Activated T-helper 9 cell treated with anti-CD3 and anti-CD28 coated beads, Interleukin-2, amount 50 U/mL, for 16 hours (primary cell): Measurements from ENCODE around the gene RANBP1.

Experiments used
- DNase-seq: peaks from one replicate; pipeline ENCODE4 v3.0.0-alpha.2; 2020; ENCODE audit warnings: low read depth

The RANBP1 gene

GRCh38 chr22:20088263-20088648 lies 27.6 kb upstream of the RANBP1 start:
- DNase-seq = no peak

GRCh38 chr22:20089226-20089976 lies 26.5 kb upstream of the RANBP1 start:
- DNase-seq = no peak

GRCh38 chr22:20089977-20090729 lies 25.8 kb upstream of the RANBP1 start:
- no peak for DNase-seq

GRCh38 chr22:20090730-20091240 lies 25.1 kb upstream of the RANBP1 start:
- DNase-seq = no peak

- DNase-seq = no peak
Measured at GRCh38 chr22:20091690-20092476, 24.0 kb upstream of the RANBP1 start.

GRCh38 chr22:20092477-20092854 lies 23.4 kb upstream of the RANBP1 start:
- DNase-seq = no peak

- no peak for DNase-seq
Measured at GRCh38 chr22:20093418-20094196, 22.3 kb upstream of the RANBP1 start.

GRCh38 chr22:20094197-20094807 lies 21.6 kb upstream of the RANBP1 start:
- DNase-seq = no peak

- no peak for DNase-seq
Measured at GRCh38 chr22:20095521-20095920, 20.4 kb upstream of the RANBP1 start.

- DNase-seq = no peak
Measured at GRCh38 chr22:20096574-20097420, 19.1 kb upstream of the RANBP1 start.

- no peak for DNase-seq
Measured at GRCh38 chr22:20099099-20099711, 16.7 kb upstream of the RANBP1 start.

GRCh38 chr22:20101638-20102037 lies 14.3 kb upstream of the RANBP1 start:
- DNase-seq = no peak

GRCh38 chr22:20102203-20102780 lies 13.6 kb upstream of the RANBP1 start:
- no peak for DNase-seq

- no peak for DNase-seq
Measured at GRCh38 chr22:20105456-20106204, 10.3 kb upstream of the RANBP1 start.

- no peak for DNase-seq
Measured at GRCh38 chr22:20106205-20106848, 9.6 kb upstream of the RANBP1 start.

- no peak for DNase-seq
Measured at GRCh38 chr22:20106849-20107237, 9.1 kb upstream of the RANBP1 start.

- DNase-seq = no peak
Measured at GRCh38 chr22:20107471-20107901, 8.4 kb upstream of the RANBP1 start.
